CD4-positive, alpha-beta T cell treated with Interleukin-4 for 4 hours (primary cell): ENCODE results near the gene NEDD4.
A peak's percentile ranks its signal among the peaks of the same experiment; 100 is the strongest.
"Not testable (repeated sequence)": the region's sequence is repeated elsewhere in the genome, so short reads cannot be mapped to it uniquely, and the experiment has no call there.

ENCODE experiments used
- DNase-seq: peaks from one replicate; pipeline ENCODE4 v3.0.0-alpha.2; 2020

The NEDD4 gene

GRCh38 chr15:55891196-55891595, 102.2 kb downstream of the NEDD4 start:
- DNase-seq, result no peak

- DNase-seq, result no peak
These were observed 109.2 kb downstream of the NEDD4 start for GRCh38 chr15:55884223-55884622.

DNA sequence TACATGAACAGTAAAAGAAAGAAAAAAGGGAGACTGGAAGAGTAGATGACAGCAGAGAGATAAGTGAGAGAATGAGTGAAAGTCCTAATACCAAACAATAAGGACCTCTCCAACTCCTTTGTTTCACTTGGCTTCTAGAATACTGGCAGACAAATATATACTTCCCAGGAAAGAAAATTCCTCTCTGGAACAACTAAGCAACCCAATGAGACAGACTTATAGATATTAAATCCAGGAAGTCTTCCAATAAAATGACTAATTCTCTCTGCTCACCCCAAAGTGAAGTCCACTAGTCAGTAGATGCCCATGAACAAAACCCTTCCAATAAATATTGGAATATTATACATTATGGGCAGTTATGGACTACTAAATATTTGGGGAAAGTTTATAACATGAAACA, 114.2 kb downstream of the NEDD4 start:
- no peak for DNase-seq

DNA sequence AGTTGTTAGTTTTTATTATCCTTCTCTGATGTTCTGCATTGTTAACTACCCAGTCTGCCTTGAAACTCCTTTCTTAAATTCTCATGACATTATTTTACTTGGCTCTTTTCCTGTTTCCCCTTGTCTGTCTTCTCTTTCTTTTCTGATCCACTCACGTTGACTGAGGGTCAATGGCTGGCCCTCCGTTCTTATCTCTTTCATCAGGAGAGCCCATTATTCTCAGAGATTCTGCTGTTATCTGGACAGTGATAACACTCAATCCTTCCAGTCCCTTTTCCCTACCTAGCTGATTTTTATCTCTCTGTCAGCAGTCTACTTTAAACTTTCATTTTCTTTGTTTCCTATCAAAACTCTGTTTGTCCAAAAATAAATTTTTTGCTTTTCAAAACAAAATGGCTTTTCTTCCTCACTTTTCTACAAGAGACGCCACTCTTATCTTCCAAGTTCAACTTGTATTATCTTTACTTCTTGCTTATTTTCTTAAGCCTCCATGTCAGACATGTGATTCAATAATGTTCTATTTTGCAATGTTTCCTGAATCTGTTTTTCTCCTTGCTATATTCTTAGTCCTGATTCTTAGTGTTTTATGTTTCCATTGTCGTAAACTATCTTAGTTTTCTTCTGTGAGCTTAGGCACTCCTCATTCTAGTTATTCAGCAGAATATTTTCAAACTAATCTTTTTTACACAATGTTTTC, 120.2 kb downstream of the NEDD4 start:
- DNase-seq, result no peak

DNA sequence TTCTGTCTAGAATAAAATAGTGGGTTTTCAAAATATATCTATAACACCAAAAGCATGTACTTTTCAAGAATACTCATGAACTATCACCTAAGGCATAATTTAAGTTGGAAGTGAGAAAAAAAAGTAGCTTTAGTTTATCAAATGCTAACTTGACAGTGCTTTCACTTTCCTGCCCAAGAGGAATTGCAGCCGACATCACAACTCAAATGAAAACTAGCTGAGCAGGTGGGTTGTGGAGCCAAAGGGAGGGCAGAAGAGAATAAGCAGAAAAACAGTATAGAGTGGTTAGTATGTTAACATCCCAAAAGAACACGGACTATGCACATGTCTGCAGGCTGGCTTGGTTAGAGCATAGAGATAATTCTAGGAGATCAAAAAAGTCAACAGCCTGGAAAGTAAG, 120.9 kb downstream of the NEDD4 start:
- DNase-seq, result no peak

DNA sequence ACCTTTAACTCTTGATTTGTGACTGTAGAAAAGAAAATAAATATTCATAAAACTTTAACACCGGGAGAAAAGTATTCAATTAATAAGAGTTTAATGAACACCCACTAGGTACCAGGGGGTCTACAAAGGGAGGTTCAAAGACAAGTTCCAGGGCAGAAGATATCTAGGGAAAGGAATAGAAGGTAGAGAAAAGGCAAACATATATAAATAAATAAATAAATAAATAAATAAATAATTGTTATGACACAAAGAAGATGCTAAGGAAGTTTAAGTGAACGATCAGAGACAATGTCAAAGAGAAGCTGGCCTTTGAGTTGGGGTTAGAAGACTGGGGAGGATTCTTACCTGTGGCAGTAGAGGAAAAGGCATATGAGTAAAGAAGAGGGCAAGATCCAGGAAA, 123.8 kb downstream of the NEDD4 start:
- no peak for DNase-seq

DNA sequence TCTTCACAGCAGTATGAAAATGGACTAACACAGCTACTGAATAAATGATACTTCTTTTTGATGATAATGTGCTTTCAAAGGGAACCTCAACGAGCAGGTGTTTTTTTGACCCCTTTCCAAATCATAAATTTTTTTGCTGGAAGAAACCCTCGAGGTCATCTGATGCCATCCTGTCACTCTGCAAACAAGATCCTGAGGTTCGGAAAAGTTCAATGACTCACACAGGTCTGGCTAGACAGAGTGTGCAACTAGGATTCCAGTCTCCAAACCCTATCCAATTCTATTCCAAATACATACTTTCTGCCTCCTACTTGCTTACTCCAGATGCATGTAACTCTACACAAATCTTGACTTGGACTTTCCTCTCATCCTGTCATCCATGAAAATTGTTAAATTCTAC, 124.7 kb downstream of the NEDD4 start:
- no peak for DNase-seq

- not testable (repeated sequence) for DNase-seq
These were observed 125.1 kb downstream of the NEDD4 start for GRCh38 chr15:55868291-55868690.

DNA sequence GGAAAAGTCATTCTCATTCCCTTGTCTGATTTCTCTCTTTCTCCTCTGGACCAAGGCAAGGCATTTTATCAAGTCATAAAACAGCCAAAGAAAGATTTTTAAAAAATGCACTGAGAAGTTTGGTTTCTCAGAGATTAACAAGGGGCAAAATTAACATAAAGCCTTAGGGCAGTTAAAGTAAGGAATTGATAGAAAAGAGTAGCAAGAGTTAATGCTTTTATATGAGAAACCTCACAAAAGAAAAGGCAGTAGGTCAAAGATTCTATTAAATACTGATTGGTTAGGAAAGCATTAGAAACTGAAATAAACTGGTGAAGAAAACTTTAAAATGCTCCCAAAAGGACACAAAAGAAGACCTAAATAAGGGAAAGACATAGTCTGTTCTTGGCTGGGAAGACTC, 129.5 kb downstream of the NEDD4 start:
- DNase-seq, result no peak

- no peak for DNase-seq
These were observed 132.3 kb downstream of the NEDD4 start for GRCh38 chr15:55861115-55861514.

- DNase-seq, result no peak
These were observed 132.9 kb downstream of the NEDD4 start for GRCh38 chr15:55860468-55860867.

- no peak for DNase-seq
These were observed 133.7 kb downstream of the NEDD4 start for GRCh38 chr15:55859681-55860080.

DNA sequence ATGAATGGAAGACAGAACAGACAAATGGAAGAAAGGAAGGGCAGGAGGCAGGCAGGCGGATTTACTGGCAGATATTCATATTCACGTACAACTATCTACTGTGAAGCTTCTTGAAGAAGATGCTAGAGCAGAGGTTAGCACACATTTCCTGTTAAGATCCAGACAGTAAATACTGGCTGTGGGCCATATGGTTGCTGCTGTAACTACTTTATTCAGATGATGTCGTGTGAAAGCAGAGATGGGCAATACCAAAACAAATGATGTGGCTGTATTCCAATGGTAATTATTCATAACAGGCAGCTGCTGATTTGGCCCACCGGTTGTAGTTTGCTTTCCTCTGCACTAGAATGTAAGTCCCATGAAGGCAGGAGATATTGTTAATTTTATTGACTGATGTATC, 134.8 kb downstream of the NEDD4 start:
- DNase-seq, result no peak

- no peak for DNase-seq
These were observed 136.8 kb downstream of the NEDD4 start for GRCh38 chr15:55856506-55857164.

DNA sequence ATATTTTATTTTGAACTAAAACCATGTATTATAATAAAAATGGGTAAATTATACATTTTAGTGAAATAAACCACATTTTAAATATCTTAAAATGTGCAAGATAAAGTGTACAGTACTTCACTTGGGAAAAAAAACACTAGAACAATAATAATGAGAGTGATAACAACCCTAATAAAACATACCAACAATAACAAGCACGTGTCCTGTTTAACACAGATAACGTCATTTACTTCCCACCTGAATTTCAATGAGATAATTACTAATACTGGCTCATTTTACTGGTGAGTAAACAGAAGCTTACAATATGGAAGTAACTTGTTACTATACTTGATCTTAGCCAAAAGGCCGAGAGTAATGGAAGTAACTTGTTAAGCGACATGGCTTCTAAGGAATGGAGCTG, 140.3 kb downstream of the NEDD4 start:
- DNase-seq, result no peak

GRCh38 chr15:55846116-55846707, 147.2 kb downstream of the NEDD4 start:
- DNase-seq, result peak; percentile 71

DNA sequence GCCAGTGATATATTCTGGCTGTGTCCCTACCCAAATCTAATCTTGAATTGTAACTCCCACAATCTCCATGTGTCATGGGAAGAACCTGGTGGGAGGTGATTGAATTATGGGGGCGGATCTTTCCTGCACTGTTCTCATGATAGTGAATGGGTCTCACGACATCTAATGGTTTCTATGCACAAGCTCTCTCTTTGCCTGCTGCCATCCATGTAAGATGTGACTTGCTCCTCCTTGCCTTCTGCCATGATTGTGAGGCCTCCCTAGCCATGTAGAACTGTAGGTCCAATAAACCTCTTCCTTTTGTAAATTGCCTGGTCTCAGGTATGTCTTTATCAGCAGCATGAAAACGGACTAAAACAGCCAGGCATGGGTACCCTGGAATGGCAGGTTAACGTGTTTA, 150.5 kb downstream of the NEDD4 start:
- not testable (repeated sequence) for DNase-seq

DNA sequence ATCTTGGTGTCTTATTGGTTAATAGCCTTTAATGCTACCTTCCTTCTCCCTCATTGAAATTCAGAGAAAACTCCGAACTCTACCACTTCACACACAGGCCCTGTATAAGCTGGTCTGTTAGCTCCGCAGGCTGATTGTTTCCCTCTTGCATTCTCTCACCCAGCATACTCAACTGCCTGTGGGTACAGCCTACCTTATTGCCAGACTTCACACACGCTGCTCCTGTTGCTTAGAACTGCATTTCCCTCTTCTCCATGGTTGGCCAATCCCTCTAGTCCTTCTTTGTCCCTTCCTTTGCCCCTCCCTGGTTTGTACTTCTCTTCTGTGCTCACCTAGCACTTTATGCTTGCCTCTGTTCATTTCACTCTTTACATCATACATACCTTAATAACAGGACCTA, 157.5 kb downstream of the NEDD4 start:
- no peak for DNase-seq

- no peak for DNase-seq
These were observed 159.1 kb downstream of the NEDD4 start for GRCh38 chr15:55834331-55834730.

DNA sequence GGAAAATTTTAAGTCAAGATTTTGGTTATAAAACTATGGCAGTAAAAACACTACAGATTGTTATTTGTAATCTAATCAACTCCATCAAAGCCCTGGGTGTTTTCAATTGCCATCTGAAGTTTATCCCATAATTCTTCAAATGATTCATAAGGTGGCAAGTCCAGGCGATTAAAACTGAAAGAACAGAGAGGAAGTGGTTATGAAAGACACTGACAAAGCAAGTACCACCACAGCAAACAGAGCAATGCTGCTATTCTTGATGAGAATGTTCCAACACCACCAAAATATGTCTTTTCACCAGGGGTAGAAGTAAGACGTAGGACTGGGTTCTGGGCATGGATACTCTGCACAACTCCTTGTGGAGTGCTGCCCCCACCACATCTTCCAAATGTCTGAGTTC, 163.6 kb downstream of the NEDD4 start:
- DNase-seq, result peak; percentile 10

DNA sequence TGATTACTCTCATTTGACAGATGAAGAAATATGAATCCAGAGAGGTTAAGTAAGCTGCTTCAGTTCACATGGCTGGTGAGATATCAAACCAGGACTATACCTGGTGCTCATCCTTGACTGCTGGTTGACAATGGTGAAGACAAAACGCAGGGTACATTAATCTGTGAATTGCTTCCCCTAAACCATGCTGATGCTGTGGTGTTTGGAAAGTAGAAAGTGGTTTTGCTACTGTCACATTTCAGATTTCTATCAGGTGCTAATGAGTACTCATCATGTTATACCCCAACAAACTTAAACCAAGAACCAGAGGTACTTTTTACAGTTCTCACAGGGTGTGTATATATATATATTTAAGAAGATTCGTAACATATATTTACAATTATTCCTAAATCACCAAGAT, 165.5 kb downstream of the NEDD4 start:
- DNase-seq, result no peak

- DNase-seq, result no peak
These were observed 166.2 kb downstream of the NEDD4 start for GRCh38 chr15:55827204-55827603.

DNA sequence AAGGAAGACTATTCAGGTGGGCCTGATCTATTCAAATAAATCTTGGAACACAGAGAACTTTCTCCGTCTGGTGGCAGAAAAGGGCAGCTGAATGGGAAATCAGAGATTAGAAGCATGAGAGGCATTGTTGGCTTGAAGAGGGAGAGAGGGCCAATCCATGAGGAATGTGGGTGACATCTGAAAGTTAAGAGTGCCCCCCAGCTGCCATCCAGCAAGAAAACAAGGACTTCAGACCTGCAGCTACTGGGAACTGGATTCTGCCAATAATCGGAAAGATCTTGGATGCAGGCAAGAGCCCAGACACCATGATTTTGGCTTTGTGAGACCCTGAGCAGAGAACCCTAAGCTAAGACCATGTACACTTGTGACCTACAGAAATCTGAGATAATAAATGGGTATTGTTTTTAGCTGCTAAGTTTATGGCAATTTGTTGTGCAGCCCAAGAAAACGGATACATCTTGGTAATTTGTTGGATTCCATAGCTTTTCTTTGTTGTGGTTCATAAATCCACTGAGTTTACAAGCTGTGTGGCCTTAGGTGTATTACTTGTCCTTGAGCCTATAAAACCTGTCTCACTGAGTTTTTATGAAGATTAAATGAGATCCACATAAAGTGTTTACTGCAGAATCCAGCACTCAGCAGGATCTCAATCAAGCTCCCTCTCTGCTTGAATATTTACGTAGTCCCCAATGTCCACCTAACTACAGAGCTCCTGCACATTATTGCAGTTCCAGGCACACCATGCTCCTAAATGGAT, 168.4 kb downstream of the NEDD4 start:
- DNase-seq, result no peak
